Smooth muscle cell of the coronary artery (primary cell): ENCODE data around the gene BID. TPM values are rescaled to one million over a fixed set of nuclear protein-coding genes. Genes with fewer than 3 reads are reported as not detected.

Experiments used
- total RNA-seq: library from RNA; depleted of rRNA; stranded (reverse); fragments of >200 nt; gene quantifications from 2 replicates; pipeline ENCODE4 v1.2.3, GENCODE V29; 2014; ENCODE audit warnings: low replicate concordance

Gene BID
- total RNA-seq: 17.1 and 20.7 TPM in 2 replicates

GRCh38 chr22:17774206-17774925 lies at the start of gene BID:
TSS of gene BID (minus strand) at chr22:17774469. CDS start at chr22:17750116, 24,353 bp downstream.

Other genes with a start within 250 kb of the BID start
- gene SLC25A18, start 211.0 kb downstream of the BID start, total RNA-seq: 0.15 TPM in 1 of 2 replicates, not detected in the other
- gene ATP6V1E1, start 145.7 kb downstream of the BID start, total RNA-seq: 94.7 and 143 TPM in 2 replicates
- gene BCL2L13, start 135.7 kb downstream of the BID start, total RNA-seq: 39.3 and 73.3 TPM in 2 replicates